GM12891 (cell line): Measurements from ENCODE around the gene ZDHHC22.

Experiments
- PAX5 ChIP-seq: IDR thresholded peaks from 2 replicates; pipeline ENCODE4 v1.6.1; 2011; ENCODE audit warnings: low read length, moderate library complexity, mild to moderate bottlenecking; ENCODE audit not compliant: insufficient read depth, severe bottlenecking
- POLR2A ChIP-seq: IDR thresholded peaks from 2 replicates; pipeline ENCODE4 v1.6.1; 2011; ENCODE audit warnings: low read depth, low read length, control low read depth
- POLR2AphosphoS5 ChIP-seq: IDR thresholded peaks from 2 replicates; pipeline ENCODE4 v1.6.1; 2011; ENCODE audit warnings: low read depth, low read length, control low read depth
- POU2F2 ChIP-seq: IDR thresholded peaks from 2 replicates; pipeline ENCODE4 v1.6.1; 2011; ENCODE audit warnings: low read depth, mild to moderate bottlenecking, control low read depth, low read length, moderate library complexity
- SPI1 ChIP-seq: IDR thresholded peaks from 2 replicates; pipeline ENCODE4 v1.6.1; 2011; ENCODE audit warnings: low read depth, low read length, control low read depth
- TAF1 ChIP-seq: IDR thresholded peaks from 2 replicates; pipeline ENCODE4 v1.6.1; 2011; ENCODE audit warnings: low read depth, low read length, control low read depth

- TF ChIP-seq POLR2A = no peak
- no peak for TF ChIP-seq POLR2AphosphoS5
- no peak for TF ChIP-seq TAF1
- no peak for TF ChIP-seq SPI1
- no peak for TF ChIP-seq POU2F2
- no peak for TF ChIP-seq PAX5
These were observed 31.3 kb downstream of the ZDHHC22 start for GRCh38 chr14:77110286-77110685.
